ENCODE measurements around the gene PPIP5K2.

Gene PPIP5K2

GRCh38 chr5:103258368-103258956, 138.4 kb downstream of the PPIP5K2 start, which contains the start of gene MACIR:
MACIR (plus strand) TSS chr5:103258763; CDS start chr5:103275920, 17,157 bp downstream.
- peak within 1 kb of the TSS; percentile 89 to 92 for H3K4me3 ChIP-seq (ENCODE audit: insufficient read depth in 1 of 2, low read depth in 1 of 2, low read length in 2 of 2)
- no peaks in the 10 kb centered on the region for H3K9me3 ChIP-seq (ENCODE audit: control insufficient read depth, low read length)
- no peak within 1 kb of the TSS for H2AK5ac ChIP-seq (ENCODE audit: low read length, severe bottlenecking)
- H3K4ac ChIP-seq (ENCODE audit: low read depth in 1 of 2, low read length in 2 of 2): peak within 1 kb of the TSS; percentile 81 to 95
- peak within 1 kb of the TSS; percentile 59 for H3K27ac ChIP-seq (ENCODE audit: low read length, poor library complexity, severe bottlenecking)
- H2BK5ac ChIP-seq (ENCODE audit: low read depth, low read length, poor library complexity, severe bottlenecking): no peak within 1 kb of the TSS
- no peaks in the 10 kb centered on the region for H3K79me1 ChIP-seq (replicated peaks; ENCODE audit: low read length, poor library complexity, severe bottlenecking)
- H3K36me3 ChIP-seq (ENCODE audit: control insufficient read depth in 1 of 2, insufficient read depth in 2 of 2, low read depth in 1 of 2, low read length in 2 of 2): peaks cover 0 to 3% of the 10 kb centered on the region in 2 experiments
- peak within 1 kb of the TSS; percentile 70 for H4K8ac ChIP-seq (ENCODE audit: low read length)
- H3K23ac ChIP-seq (ENCODE audit: low read length in 2 of 2): peak within 1 kb of the TSS in 1 of 2 experiments; percentile 96
- peak within 1 kb of the TSS; percentile 85 for H3K9ac ChIP-seq (ENCODE audit: low read length)
- peaks cover 2% of the 10 kb centered on the region for H3K4me1 ChIP-seq (ENCODE audit: control insufficient read depth, insufficient read depth, low read depth, low read length)
- peak within 1 kb of the TSS; percentile 90 to 94 for H3K18ac ChIP-seq (ENCODE audit: low read depth in 1 of 2, low read length in 2 of 2)
- DNase-seq: peak; percentile 98
- peak within 1 kb of the TSS; percentile 90 for H2BK15ac ChIP-seq (ENCODE audit: low read depth, poor library complexity, severe bottlenecking)
- H2BK120ac ChIP-seq (ENCODE audit: low read depth, low read length): peak within 1 kb of the TSS; percentile 71
- peak within 1 kb of the TSS; percentile 99 for H3K4me2 ChIP-seq (ENCODE audit: low read length, poor library complexity, severe bottlenecking)
- H3K14ac ChIP-seq (ENCODE audit: low read length in 2 of 2): peak within 1 kb of the TSS; percentile 86 to 99
- WGBS: under 1% methylated on average over 19 of the region's 45 CpGs
- peak within 1 kb of the TSS; percentile 92 for H4K91ac ChIP-seq (ENCODE audit: low read length)
- H3K27me3 ChIP-seq (ENCODE audit: control insufficient read depth in 1 of 2, insufficient read depth in 1 of 2, low read length in 2 of 2): no peaks in the 10 kb centered on the region
- H2AFZ ChIP-seq (ENCODE audit: low read depth, low read length): peak within 1 kb of the TSS; percentile 79
- H2BK12ac ChIP-seq (ENCODE audit: low read length in 2 of 2): peak within 1 kb of the TSS in 1 of 2 experiments; percentile 77

- Histone ChIP-seq H4K8ac (ENCODE audit: low read length) (peak overlapping the region; percentile 70), H3K9me3 (ENCODE audit: control insufficient read depth, low read length) (no peaks in the 10 kb centered on the region), H3K23ac (ENCODE audit: low read length in 2 of 2) (peak overlapping the region in 1 of 2 experiments; percentile 96), H3K36me3 (ENCODE audit: control insufficient read depth in 1 of 2, insufficient read depth in 2 of 2, low read depth in 1 of 2, low read length in 2 of 2) (peaks cover 0 to 3% of the 10 kb centered on the region in 2 experiments), H2BK12ac (ENCODE audit: low read length in 2 of 2) (peak overlapping the region in 1 of 2 experiments; percentile 77), H3K79me1 (replicated peaks; ENCODE audit: low read length, poor library complexity, severe bottlenecking) (no peaks in the 10 kb centered on the region), H3K27me3 (ENCODE audit: control insufficient read depth in 1 of 2, insufficient read depth in 1 of 2, low read length in 2 of 2) (no peaks in the 10 kb centered on the region), H3K18ac (ENCODE audit: low read depth in 1 of 2, low read length in 2 of 2) (peak overlapping the region; percentile 90 to 94), H3K4ac (ENCODE audit: low read depth in 1 of 2, low read length in 2 of 2) (peak overlapping the region; percentile 81 to 95), H2BK120ac (ENCODE audit: low read depth, low read length) (peak overlapping the region; percentile 71), H2BK5ac (ENCODE audit: low read depth, low read length, poor library complexity, severe bottlenecking) (no peak overlapping the region), H3K4me2 (ENCODE audit: low read length, poor library complexity, severe bottlenecking) (peak overlapping the region; percentile 99), H3K4me3 (ENCODE audit: insufficient read depth in 1 of 2, low read depth in 1 of 2, low read length in 2 of 2) (peak overlapping the region; percentile 89 to 92), H3K14ac (ENCODE audit: low read length in 2 of 2) (peak overlapping the region; percentile 86 to 99), H2AFZ (ENCODE audit: low read depth, low read length) (peak overlapping the region; percentile 79), H3K27ac (ENCODE audit: low read length, poor library complexity, severe bottlenecking) (peak overlapping the region; percentile 59), H2AK5ac (ENCODE audit: low read length, severe bottlenecking) (no peak overlapping the region), H4K91ac (ENCODE audit: low read length) (peak overlapping the region; percentile 92), H3K4me1 (ENCODE audit: control insufficient read depth, insufficient read depth, low read depth, low read length) (peaks cover 2% of the 10 kb centered on the region), H3K9ac (ENCODE audit: low read length) (peak overlapping the region; percentile 85), H2BK15ac (ENCODE audit: low read depth, poor library complexity, severe bottlenecking) (peak overlapping the region; percentile 90)
- DNase-seq: peak; percentile 65
- under 1% methylated on average over 73 of the region's 91 CpGs for WGBS
Measured at GRCh38 chr5:103258957-103259704, 139.0 kb downstream of the PPIP5K2 start.

- peak overlapping the region; percentile 80 for H4K8ac ChIP-seq (ENCODE audit: low read length)
- no peaks in the 10 kb centered on the region for H3K9me3 ChIP-seq (ENCODE audit: control insufficient read depth, low read length)
- H3K4me2 ChIP-seq (ENCODE audit: low read length, poor library complexity, severe bottlenecking): peak overlapping the region; percentile 99
- H2BK120ac ChIP-seq (ENCODE audit: low read depth, low read length): no peak overlapping the region
- no peak overlapping the region for H3K27ac ChIP-seq (ENCODE audit: low read length, poor library complexity, severe bottlenecking)
- H2BK15ac ChIP-seq (ENCODE audit: low read depth, poor library complexity, severe bottlenecking): peak overlapping the region; percentile 90
- 0% methylated on average over 14 of the region's 20 CpGs for WGBS
- peaks cover 2% of the 10 kb centered on the region for H3K4me1 ChIP-seq (ENCODE audit: control insufficient read depth, insufficient read depth, low read depth, low read length)
- H3K23ac ChIP-seq (ENCODE audit: low read length in 2 of 2): peak overlapping the region in 1 of 2 experiments; percentile 75
- peak overlapping the region; percentile 27 for H4K91ac ChIP-seq (ENCODE audit: low read length)
- peak overlapping the region; percentile 89 to 92 for H3K4me3 ChIP-seq (ENCODE audit: insufficient read depth in 1 of 2, low read depth in 1 of 2, low read length in 2 of 2)
- H3K18ac ChIP-seq (ENCODE audit: low read depth in 1 of 2, low read length in 2 of 2): peak overlapping the region; percentile 79 to 94
- H3K27me3 ChIP-seq (ENCODE audit: control insufficient read depth in 1 of 2, insufficient read depth in 1 of 2, low read length in 2 of 2): no peaks in the 10 kb centered on the region
- peaks cover 0 to 3% of the 10 kb centered on the region in 2 experiments for H3K36me3 ChIP-seq (ENCODE audit: control insufficient read depth in 1 of 2, insufficient read depth in 2 of 2, low read depth in 1 of 2, low read length in 2 of 2)
- no peaks in the 10 kb centered on the region for H3K79me1 ChIP-seq (replicated peaks; ENCODE audit: low read length, poor library complexity, severe bottlenecking)
- H2BK5ac ChIP-seq (ENCODE audit: low read depth, low read length, poor library complexity, severe bottlenecking): no peak overlapping the region
- no peak overlapping the region for H2AK5ac ChIP-seq (ENCODE audit: low read length, severe bottlenecking)
- peak overlapping the region; percentile 35 to 95 for H3K4ac ChIP-seq (ENCODE audit: low read depth in 1 of 2, low read length in 2 of 2)
- peak overlapping the region; percentile 79 for H2AFZ ChIP-seq (ENCODE audit: low read depth, low read length)
- H3K14ac ChIP-seq (ENCODE audit: low read length in 2 of 2): peak overlapping the region in 1 of 2 experiments; percentile 61
- peak overlapping the region; percentile 85 for H3K9ac ChIP-seq (ENCODE audit: low read length)
- DNase-seq: peak; percentile 63
- no peak overlapping the region for H2BK12ac ChIP-seq (ENCODE audit: low read length in 2 of 2)
Measured at GRCh38 chr5:103259705-103260355, 139.7 kb downstream of the PPIP5K2 start.
